Heart left ventricle (tissue), 16 donors: ENCODE results near the gene CPNE6. TPM values are rescaled to one million over a fixed set of nuclear protein-coding genes. Genes with fewer than 3 reads are reported as not detected.

Experiments
- ATAC-seq, 4 donors: fragments of 200-7000 bp; cut with Tn5 transposase; one replicate each; pipeline ENCODE4 v1.9.1; 2020 to 2022; ENCODE audit warnings: moderate library complexity in 4 of 4, mild to moderate bottlenecking in 3 of 4, moderate number of reproducible peaks in 1 of 4
- DNase-seq, 5 donors: peaks; one replicate each; pipeline ENCODE4 v3.0.0-alpha.2; 2020
- H3K27ac ChIP-seq, 12 donors: fragments of 200-600 bp; sonication (generic) in 4 of 12; one replicate each; pipeline versions ENCODE4 v1.5.0 to v1.8.0; 2016 to 2022; ENCODE audit warnings: mild to moderate bottlenecking in 2 of 12
- H3K27me3 ChIP-seq, 9 donors: fragments of 200-600 bp; sonication (generic) in 2 of 9; one replicate each; pipeline versions ENCODE4 v1.5.1 to v1.8.0; 2016 to 2022; ENCODE audit warnings: mild to moderate bottlenecking in 3 of 9
- H3K36me3 ChIP-seq, 9 donors: fragments of 200-600 bp; sonication (generic) in 2 of 9; one replicate each; pipeline versions ENCODE4 v1.5.0 to v1.8.0; 2018 to 2022; ENCODE audit warnings: mild to moderate bottlenecking in 2 of 9
- H3K4me1 ChIP-seq, 12 donors: fragments of 200-600 bp; sonication (generic) in 4 of 12; one replicate each; pipeline versions ENCODE4 v1.5.0 to v1.8.0; 2016 to 2022; ENCODE audit warnings: mild to moderate bottlenecking in 3 of 12
- H3K4me3 ChIP-seq, 12 donors: fragments of 200-600 bp; sonication (generic) in 4 of 12; one replicate each; pipeline versions ENCODE4 v1.5.0 to v1.8.0; 2017 to 2022; ENCODE audit warnings: mild to moderate bottlenecking in 9 of 12, moderate library complexity in 4 of 12
- H3K9me3 ChIP-seq, 12 donors: fragments of 200-600 bp; sonication (generic) in 4 of 12; one replicate each; pipeline versions ENCODE4 v1.5.0 to v1.8.0; 2016 to 2022; ENCODE audit warnings: mild to moderate bottlenecking in 1 of 12
- CTCF ChIP-seq, 12 donors: fragments of 200-600 bp; sonication (generic) in 4 of 12; IDR thresholded peaks; one replicate each; pipeline versions ENCODE4 v1.5.0 to v1.8.0; 2018 to 2022; ENCODE audit warnings: antibody characterized with exemption in 12 of 12, mild to moderate bottlenecking in 5 of 12
- POLR2A ChIP-seq, 2 donors: fragments of 450-650 bp; IDR thresholded peaks; one replicate each; pipeline ENCODE4 v1.6.1; 2017; ENCODE audit warnings: antibody characterized with exemption in 2 of 2, mild to moderate bottlenecking in 2 of 2, moderate library complexity in 2 of 2
- WGBS, 4 donors: extraction: QIAGEN DNeasy Blood & Tissue Kit in 2 of 4; methylation state at CpG; one replicate each; pipeline versions ENCODE4 v1.1.5 to v1.1.7; 2013 to 2018; 5-methylcytosine and 5-hydroxymethylcytosine counted together
- intact Hi-C, 10 donors: fragments of 100-400 bp; cut with DNase I; formaldehyde crosslinking; loops; one replicate each; pipeline versions ENCODE4 v1.11.1 to v1.14.2; 2022
- polyA plus RNA-seq, 2 donors: library from polyadenylated mRNA; stranded (reverse); fragments of 200-250 nt; gene quantifications; one replicate each; pipeline ENCODE4 v1.2.3, GENCODE V29; 2013
- total RNA-seq, 9 donors: library from RNA; depleted of rRNA in 2 of 9; stranded (reverse); fragments of >200 nt in 2 of 9; fragmentation: NEBNext Ultra II Directional in 3 of 9; extraction: Animal tissue kit (Norgen Biotek cat#: 25700) in 3 of 9; gene quantifications; one replicate each; pipeline versions ENCODE4 v1.1.0 to v1.2.4, GENCODE V29; 2016 to 2023
- donor health status: ischemic (EF 13 %, LVEDD 7.1; RV severe dilation, severe dysfunction).
- donor health status: healthy with polysubstance abuse.
- donor health status: DM: no; HTN: yes; CAD: no.
- donor health status: DM: no; HTN: no; CAD: no.
- donor health status: ischemic (EF 25% LVEDD 6.9; RV normal size, moderate dysfunction).
- donor health status: ischemic (EF 25% LVEDD 5.7; RV mildly dilated, moderate dysfunction).
- donor health status: healthy.
- donor health status: DM: yes; HTN: yes; CAD: no.
- donor health status: ischemic (EF 35%, LVEDD 5.7; RV mildly dilated, moderate dysfunction).
- donor health status: nonischemic (EF 11% LVEDD 7.7; RV severe dilation, severe dysfunction).
- donor health status: DM: yes; HTN: yes; CAD: no.
- donor health status: PGD.
- donor health status: ischemic (EF 29% LVEDD 5.4; RV normal size, mild dysfunction).
- donor health status: nonischemic (EF 23%, LVEDD 6.1; RV moderate dilation, normal function).

The CPNE6 gene
- total and polyA plus RNA-seq, 11 donors, result 0.23 to 0.52 (median 0.25) TPM; not detected in 8

GRCh38 chr14:24071836-24072430 lies 571 bp downstream of the CPNE6 start:
- ATAC-seq (no peak), DNase-seq (no peak)
- Histone ChIP-seq H3K27ac (no peak overlapping the region), H3K4me1 (peaks cover 0 to 6% (median 0%) of the 10 kb centered on the region in 12 donors), H3K9me3 (no peaks in the 10 kb centered on the region), H3K27me3 (peaks cover 0 to 31% (median 5%) of the 10 kb centered on the region in 9 donors), H3K36me3 (no peaks in the 10 kb centered on the region), H3K4me3 (no peak overlapping the region)
- WGBS, 4 donors, result 47 to 76% (median 67%) methylated on average over 12 of the region's 12 CpGs
- intact Hi-C loops, result no loop called here
- TF ChIP-seq POLR2A (IDR thresholded peaks at IDR 0.05), result no peak
- no peak for TF ChIP-seq CTCF (IDR thresholded peaks at IDR 0.05)

GRCh38 chr14:24072436-24072835 lies 1.1 kb downstream of the CPNE6 start:
- DNase-seq, result peak in 1 of 5 donors; percentile 18
- intact Hi-C loops, result no loop called here
- no peak overlapping the region for H3K27ac ChIP-seq
- peaks cover 0 to 31% (median 5%) of the 10 kb centered on the region in 9 donors for H3K27me3 ChIP-seq
- no peak for ATAC-seq
- TF ChIP-seq CTCF (IDR thresholded peaks at IDR 0.05), result no peak
- TF ChIP-seq POLR2A (IDR thresholded peaks at IDR 0.05), result no peak
- WGBS, 4 donors, result 67 to 75% (median 71%) methylated on average over 5 to 7 of the region's 7 CpGs
- no peak overlapping the region for H3K4me3 ChIP-seq
- no peaks in the 10 kb centered on the region for H3K36me3 ChIP-seq
- H3K9me3 ChIP-seq, result no peaks in the 10 kb centered on the region
- peaks cover 0 to 6% (median 0%) of the 10 kb centered on the region in 12 donors for H3K4me1 ChIP-seq

GRCh38 chr14:24072881-24073877 lies 1.8 kb downstream of the CPNE6 start:
- ATAC-seq (no peak), DNase-seq (peak in 1 of 5 donors; percentile 51)
- Histone ChIP-seq H3K9me3 (no peaks in the 10 kb centered on the region), H3K4me3 (no peak overlapping the region), H3K27me3 (peaks cover 0 to 31% (median 5%) of the 10 kb centered on the region in 9 donors), H3K36me3 (no peaks in the 10 kb centered on the region), H3K27ac (no peak overlapping the region), H3K4me1 (peaks cover 0 to 6% (median 0%) of the 10 kb centered on the region in 12 donors)
- TF ChIP-seq CTCF (IDR thresholded peaks at IDR 0.05) (no peak), POLR2A (IDR thresholded peaks at IDR 0.05) (no peak)
- WGBS, 4 donors, result 81 to 89% (median 86%) methylated on average over 25 to 26 of the region's 26 CpGs
- intact Hi-C loops, result no loop called here
